K562 (cell line): ENCODE results near the gene ANP32B. TPM values are rescaled to one million over a fixed set of nuclear protein-coding genes. Genes with fewer than 3 reads are reported as not detected.

ENCODE experiments used
- ATF7 ChIP-seq: fragments of 450-650 bp; IDR thresholded peaks from 2 replicates; pipeline ENCODE4 v1.7.1; 2014; ENCODE audit warnings: mild to moderate bottlenecking, moderate library complexity
- CCNT2 ChIP-seq: IDR thresholded peaks from 2 replicates; pipeline ENCODE4 v1.6.1; 2011; ENCODE audit warnings: borderline replicate concordance, low read depth, mild to moderate bottlenecking, moderate library complexity, mixed read lengths, low read length; ENCODE audit not compliant: insufficient read length; ENCODE audit errors: extremely low read depth
- ETS2 ChIP-seq: IDR thresholded peaks from 2 replicates; pipeline ENCODE4 v1.6.1; 2016; ENCODE audit warnings: borderline replicate concordance, missing genetic modification characterization, mild to moderate bottlenecking, moderate library complexity, missing compliant biosample characterization; ENCODE audit not compliant: poor library complexity, severe bottlenecking
- FOXA3 ChIP-seq, 2 experiments: fragments of 450-650 bp in 1 of 2; sonication (generic) in 1 of 2; formaldehyde crosslinking; IDR thresholded peaks in 1 of 2; conservative IDR thresholded peaks in 1 of 2; 2 replicates each; pipeline versions ENCODE4 v1.4.0 to v1.8.0; 2020 to 2022; ENCODE audit warnings: mild to moderate bottlenecking in 2 of 2, missing genetic modification reagents in 1 of 2
- FOXJ2 ChIP-seq: fragments of 200-800 bp; sonication (Bioruptor generic); IDR thresholded peaks from 2 replicates; pipeline ENCODE4 v1.6.1; 2016; ENCODE audit warnings: missing genetic modification characterization, missing compliant biosample characterization
- KDM1A ChIP-seq, 2 experiments: fragments of 450-650 bp; IDR thresholded peaks; 2 replicates each; pipeline ENCODE4 v1.6.1; 2016; ENCODE audit warnings: mild to moderate bottlenecking in 2 of 2
- MAZ ChIP-seq, 2 experiments: fragments of 450-650 bp in 1 of 2; sonication (generic) in 1 of 2; formaldehyde crosslinking; IDR thresholded peaks in 1 of 2; conservative IDR thresholded peaks in 1 of 2; 2 replicates each; pipeline versions ENCODE4 v1.4.0 to v1.5.0; 2020; ENCODE audit warnings: mild to moderate bottlenecking in 1 of 2, missing genetic modification reagents in 1 of 2
- MEF2A ChIP-seq: IDR thresholded peaks from 2 replicates; pipeline ENCODE4 v1.6.1; 2011; ENCODE audit warnings: low read depth, mild to moderate bottlenecking, low read length, moderate library complexity; ENCODE audit not compliant: control insufficient read depth
- MTA1 ChIP-seq: fragments of 450-650 bp; IDR thresholded peaks from 2 replicates; pipeline ENCODE4 v1.6.1; 2017; ENCODE audit warnings: borderline replicate concordance
- MYC ChIP-seq, 2 experiments: fragments of 250-450 bp in 1 of 2; sonication (Bioruptor Pico) in 1 of 2; IDR thresholded peaks; 2 replicates each; pipeline versions ENCODE4 v1.5.1 to v1.6.1; 2012 to 2021; ENCODE audit warnings: low read depth in 2 of 2, borderline replicate concordance in 1 of 2, improper control_type of control experiment in 1 of 2, low read length in 1 of 2, mild to moderate bottlenecking in 1 of 2, moderate library complexity in 1 of 2
- POLR2AphosphoS5 ChIP-seq: IDR thresholded peaks from 2 replicates; pipeline ENCODE4 v1.6.1; 2011; ENCODE audit warnings: mild to moderate bottlenecking, low read depth, low read length, moderate library complexity; ENCODE audit not compliant: control insufficient read depth, insufficient read depth
- RBM39 ChIP-seq: fragments of 200-400 bp; formaldehyde crosslinking; optimal IDR thresholded peaks from 2 replicates; pipeline ENCODE3; 2018; ENCODE audit warnings: low read depth, low read length
- SMARCB1 ChIP-seq: IDR thresholded peaks from 2 replicates; pipeline ENCODE4 v1.6.1; 2011; ENCODE audit warnings: improper control_type of control experiment, low read depth; ENCODE audit not compliant: insufficient read length
- SMARCC2 ChIP-seq: fragments of 450-650 bp; IDR thresholded peaks from 2 replicates; pipeline ENCODE4 v1.6.1; 2017; ENCODE audit warnings: antibody characterized with exemption, moderate library complexity, mild to moderate bottlenecking, low read depth
- TBL1XR1 ChIP-seq, 2 experiments: IDR thresholded peaks; 2 replicates each; pipeline ENCODE4 v1.6.1; 2012; ENCODE audit warnings: improper control_type of control experiment in 2 of 2, low read length in 2 of 2, mild to moderate bottlenecking in 1 of 2
- ZKSCAN8 ChIP-seq: fragments of 200-800 bp; sonication (Bioruptor generic); IDR thresholded peaks from 2 replicates; pipeline ENCODE4 v1.6.1; 2016; ENCODE audit warnings: missing genetic modification characterization, missing compliant biosample characterization
- polyA plus RNA-seq, 8 experiments: library from polyadenylated mRNA; depleted of rRNA in 4 of 8; stranded (reverse) in 5 of 8; unstranded in 3 of 8; fragments of >200 nt; fragmentation: Nextera tagmentation in 2 of 8; fragmentation: Illumina TruSeq in 1 of 8; extraction: Ambion mirVana in 2 of 8; extraction: Trizol in 1 of 8; gene quantifications; 2 replicates each; pipeline versions ENCODE4 v1.2.1 to v1.2.3, GENCODE V29; 2011 to 2014; ENCODE audit warnings: inconsistent platforms in 1 of 8, missing spikeins in 1 of 8
- total RNA-seq, 7 experiments: library from RNA; depleted of rRNA in 6 of 7; stranded (reverse); fragments of >200 nt in 6 of 7; fragmentation: Illumina TruSeq in 2 of 7; extraction: Trizol in 2 of 7; gene quantifications; 2 replicates each; pipeline versions ENCODE4 v1.2.1 to v1.2.3, GENCODE V29; 2011 to 2021; ENCODE audit warnings: low replicate concordance in 1 of 7
- TF ChIP-seq, protein P1 (sequence below), 2 experiments: fragments of 250-450 bp in 1 of 2; fragments of 450-650 bp in 1 of 2; sonication (Bioruptor Pico) in 1 of 2; IDR thresholded peaks; 2 replicates each; pipeline versions ENCODE4 v1.6.1 to v1.8.0; 2016 to 2021; ENCODE audit warnings: mild to moderate bottlenecking in 2 of 2, moderate library complexity in 2 of 2, missing compliant biosample characterization in 1 of 2, missing genetic modification characterization in 1 of 2
- TF ChIP-seq, protein P2 (sequence below): sonication (generic); IDR thresholded peaks from 2 replicates; pipeline ENCODE4 v1.6.1; 2016
- TF ChIP-seq, protein P3 (sequence below), 3 experiments: fragments of 200-800 bp in 1 of 3; fragments of 250-450 bp in 1 of 3; fragments of 450-650 bp in 1 of 3; sonication (Bioruptor Pico) in 1 of 3; sonication (Bioruptor generic) in 1 of 3; formaldehyde crosslinking in 1 of 3; IDR thresholded peaks; 2 replicates each; pipeline versions ENCODE4 v1.6.1 to v1.8.0; 2016 to 2022; ENCODE audit warnings: mild to moderate bottlenecking in 2 of 3, missing genetic modification characterization in 2 of 3, missing compliant biosample characterization in 1 of 3, moderate library complexity in 1 of 3

Gene ANP32B
- total and polyA plus RNA-seq, 9 of the 15 experiments (the other 6 are each of a cell fraction or from before 2014, with no cell fraction given), result 68.9 to 815 (median 141) TPM

DNA sequence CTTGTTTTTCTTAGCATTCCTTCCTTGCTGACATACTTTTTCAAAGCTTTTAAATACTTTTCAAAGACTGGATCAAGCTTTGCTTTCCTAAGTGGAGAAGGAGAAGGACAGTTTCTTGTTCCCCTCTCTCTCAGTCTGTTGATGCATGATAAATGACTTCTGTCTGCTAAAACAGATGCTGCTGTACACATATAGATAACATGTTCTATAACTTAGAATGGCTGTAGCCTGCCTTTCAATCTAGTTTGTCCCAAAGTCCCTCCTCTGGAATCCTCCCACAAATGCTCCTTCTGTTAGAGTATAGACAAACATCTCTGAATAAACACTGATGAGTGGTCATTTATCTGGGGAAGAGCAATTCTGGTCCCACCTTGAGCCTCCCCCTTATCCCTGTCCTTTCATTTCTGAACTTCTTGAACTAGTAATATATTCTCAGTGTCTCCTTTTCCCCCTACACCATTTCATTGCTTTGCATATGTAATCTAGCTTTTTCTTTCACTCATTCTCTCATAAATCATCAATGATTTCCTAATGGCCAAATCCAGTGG lies 39.8 kb upstream of the ANP32B start (continued):
- TF ChIP-seq ETS2, result no peak
- TF ChIP-seq ZKSCAN8, result 0 out of 2 replicates have a peak, but pooled peaks have one; percentile 22
- TF ChIP-seq TBL1XR1 (IDR thresholded peaks at IDR 0.05; ENCODE audit: low read length in 2 of 2), result peak; percentile 78 to 87; a peak in 3 of 4 replicates
- TF ChIP-seq, protein P1, sequence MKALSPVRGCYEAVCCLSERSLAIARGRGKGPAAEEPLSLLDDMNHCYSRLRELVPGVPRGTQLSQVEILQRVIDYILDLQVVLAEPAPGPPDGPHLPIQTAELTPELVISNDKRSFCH (CRISPR knock-in tag; IDR thresholded peaks at IDR 0.05), result no peak
- TF ChIP-seq, protein P1 (tag; IDR thresholded peaks at IDR 0.05), result peak; percentile 11; the same call in 1 of the 2 replicates
- TF ChIP-seq MTA1, result peak; percentile 79
- TF ChIP-seq, protein P2, sequence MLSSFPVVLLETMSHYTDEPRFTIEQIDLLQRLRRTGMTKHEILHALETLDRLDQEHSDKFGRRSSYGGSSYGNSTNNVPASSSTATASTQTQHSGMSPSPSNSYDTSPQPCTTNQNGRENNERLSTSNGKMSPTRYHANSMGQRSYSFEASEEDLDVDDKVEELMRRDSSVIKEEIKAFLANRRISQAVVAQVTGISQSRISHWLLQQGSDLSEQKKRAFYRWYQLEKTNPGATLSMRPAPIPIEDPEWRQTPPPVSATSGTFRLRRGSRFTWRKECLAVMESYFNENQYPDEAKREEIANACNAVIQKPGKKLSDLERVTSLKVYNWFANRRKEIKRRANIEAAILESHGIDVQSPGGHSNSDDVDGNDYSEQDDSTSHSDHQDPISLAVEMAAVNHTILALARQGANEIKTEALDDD, result peak; percentile 78
- TF ChIP-seq FOXA3 (CRISPR knock-in tag; conservative IDR thresholded peaks at IDR 0.05 in 1 of 2, IDR thresholded peaks at IDR 0.05 in 1 of 2), result peak; percentile 71 to 97; a peak in 3 of 4 replicates
- TF ChIP-seq POLR2AphosphoS5, result peak; percentile 94
- TF ChIP-seq MEF2A, result peak; percentile 46; the same call in 1 of the 2 replicates
- peak; percentile 52 for TF ChIP-seq SMARCB1
- TF ChIP-seq SMARCC2, result peak; percentile 91
- TF ChIP-seq MYC (IDR thresholded peaks at IDR 0.05; ENCODE audit: low read depth, low read length), result 0 out of 2 replicates have a peak, but pooled peaks have one; percentile 17
- no peak for TF ChIP-seq MYC (CRISPR knock-in tag; IDR thresholded peaks at IDR 0.05; ENCODE audit: borderline replicate concordance, low read depth)
- TF ChIP-seq FOXJ2, result no peak
- TF ChIP-seq MAZ (CRISPR knock-in tag; conservative IDR thresholded peaks at IDR 0.05 in 1 of 2, IDR thresholded peaks at IDR 0.05 in 1 of 2), result peak; percentile 19 to 48; a peak in 2 of 4 replicates
- peak; percentile 90 for TF ChIP-seq KDM1A (IDR thresholded peaks at IDR 0.05)
- peak; percentile 77 for TF ChIP-seq CCNT2
- TF ChIP-seq, protein P3, sequence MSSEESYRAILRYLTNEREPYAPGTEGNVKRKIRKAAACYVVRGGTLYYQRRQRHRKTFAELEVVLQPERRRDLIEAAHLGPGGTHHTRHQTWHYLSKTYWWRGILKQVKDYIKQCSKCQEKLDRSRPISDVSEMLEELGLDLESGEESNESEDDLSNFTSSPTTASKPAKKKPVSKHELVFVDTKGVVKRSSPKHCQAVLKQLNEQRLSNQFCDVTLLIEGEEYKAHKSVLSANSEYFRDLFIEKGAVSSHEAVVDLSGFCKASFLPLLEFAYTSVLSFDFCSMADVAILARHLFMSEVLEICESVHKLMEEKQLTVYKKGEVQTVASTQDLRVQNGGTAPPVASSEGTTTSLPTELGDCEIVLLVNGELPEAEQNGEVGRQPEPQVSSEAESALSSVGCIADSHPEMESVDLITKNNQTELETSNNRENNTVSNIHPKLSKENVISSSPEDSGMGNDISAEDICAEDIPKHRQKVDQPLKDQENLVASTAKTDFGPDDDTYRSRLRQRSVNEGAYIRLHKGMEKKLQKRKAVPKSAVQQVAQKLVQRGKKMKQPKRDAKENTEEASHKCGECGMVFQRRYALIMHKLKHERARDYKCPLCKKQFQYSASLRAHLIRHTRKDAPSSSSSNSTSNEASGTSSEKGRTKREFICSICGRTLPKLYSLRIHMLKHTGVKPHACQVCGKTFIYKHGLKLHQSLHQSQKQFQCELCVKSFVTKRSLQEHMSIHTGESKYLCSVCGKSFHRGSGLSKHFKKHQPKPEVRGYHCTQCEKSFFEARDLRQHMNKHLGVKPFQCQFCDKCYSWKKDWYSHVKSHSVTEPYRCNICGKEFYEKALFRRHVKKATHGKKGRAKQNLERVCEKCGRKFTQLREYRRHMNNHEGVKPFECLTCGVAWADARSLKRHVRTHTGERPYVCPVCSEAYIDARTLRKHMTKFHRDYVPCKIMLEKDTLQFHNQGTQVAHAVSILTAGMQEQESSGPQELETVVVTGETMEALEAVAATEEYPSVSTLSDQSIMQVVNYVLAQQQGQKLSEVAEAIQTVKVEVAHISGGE (CRISPR knock-in tag; IDR thresholded peaks at IDR 0.05), result peak in 1 of 3 experiments; percentile 83; a peak in 2 of 6 replicates
- TF ChIP-seq RBM39, result no peak
- TF ChIP-seq ATF7, result peak; percentile 75
